Measurements from ENCODE around the gene PPP3CA. TPM values are rescaled to one million over a fixed set of nuclear protein-coding genes. Genes with fewer than 3 reads are reported as not detected.

PPP3CA gene
- total and polyA plus RNA-seq, 2 of the 8 experiments (the other 6 are each of a cell fraction or from before 2014, with no cell fraction given) = 7.9 to 35.0 TPM

GRCh38 chr4:101279377-101279871 lies 67.9 kb downstream of the PPP3CA start:
- Histone ChIP-seq H2BK120ac (replicated peaks; ENCODE audit: low read depth, low read length) (no peak overlapping the region), H2BK5ac (ENCODE audit: low read depth, low read length) (no peak overlapping the region), H3K4me3 (ENCODE audit: extremely low read depth in 1 of 4, insufficient read depth in 2 of 4, low read depth in 3 of 4, low read length in 4 of 4) (no peak overlapping the region), H3K27ac (ENCODE audit: low read depth, low read length) (no peak overlapping the region), H2AFZ (ENCODE audit: low read length) (no peak overlapping the region), H3K9me3 (ENCODE audit: insufficient read depth in 2 of 2, low read depth in 1 of 2, low read length in 1 of 2) (no peaks in the 10 kb centered on the region), H3K18ac (ENCODE audit: extremely low read depth, low read length) (no peak overlapping the region), H3K27me3 (replicated peaks in 1 of 4; ENCODE audit: control insufficient read depth in 3 of 4, extremely low read depth in 1 of 4, insufficient read depth in 3 of 4, low read length in 3 of 4) (no peaks in the 10 kb centered on the region), H3K14ac (ENCODE audit: insufficient read length) (no peak overlapping the region), H3K4me1 (replicated peaks in 1 of 4; ENCODE audit: control insufficient read depth in 3 of 4, insufficient read depth in 4 of 4, low read length in 3 of 4) (peaks cover 2 to 14% (median 8%) of the 10 kb centered on the region in 4 experiments; a peak in 5 of 7 replicates), H2BK20ac (ENCODE audit: low read length) (peak overlapping the region; percentile 6; the same call in 1 of the 2 replicates), H4K91ac (replicated peaks; ENCODE audit: insufficient read length, low read length) (no peak overlapping the region), H3K23ac (ENCODE audit: insufficient read length) (no peak overlapping the region), H3K36me3 (ENCODE audit: control insufficient read depth in 2 of 4, insufficient read depth in 4 of 4, low read length in 3 of 4) (no peaks in the 10 kb centered on the region), H3K23me2 (ENCODE audit: low read depth, low read length) (no peaks in the 10 kb centered on the region), H4K5ac (ENCODE audit: insufficient read length, low read depth, low read length) (no peak overlapping the region), H3K9ac (replicated peaks in 1 of 4; ENCODE audit: extremely low read depth in 1 of 4, low read depth in 3 of 4, low read length in 3 of 4) (no peak overlapping the region), H3K4ac (replicated peaks; ENCODE audit: insufficient read length, low read depth, low read length) (no peak overlapping the region), H3K79me2 (ENCODE audit: control insufficient read depth in 1 of 2, insufficient read depth in 2 of 2, low read length in 2 of 2) (peaks cover 0 to 32% of the 10 kb centered on the region in 2 experiments; a peak in 2 of 4 replicates), H2BK12ac (ENCODE audit: low read depth, low read length) (no peak overlapping the region), H4K20me1 (replicated peaks in 1 of 2; ENCODE audit: control insufficient read depth in 1 of 2, insufficient read depth in 2 of 2, low read length in 2 of 2) (peaks cover 0 to 1% of the 10 kb centered on the region in 2 experiments), H3K56ac (replicated peaks; ENCODE audit: insufficient read length, low read depth, low read length) (no peak overlapping the region), H4K8ac (ENCODE audit: extremely low read depth, insufficient read depth, low read length) (no peak overlapping the region), H3K79me1 (ENCODE audit: low read depth, low read length) (no peaks in the 10 kb centered on the region), H2BK15ac (ENCODE audit: low read length) (no peak overlapping the region), H2AK5ac (ENCODE audit: low read depth, low read length) (no peak overlapping the region), H3K4me2 (ENCODE audit: insufficient read depth in 1 of 2, low read depth in 2 of 2, low read length in 2 of 2) (peak overlapping the region in 1 of 2 experiments; percentile 34; a peak in 1 of 4 replicates)
- WGBS, 2 experiments (ENCODE audit: extremely low coverage in 1 of 2, insufficient coverage in 1 of 2, insufficient read length in 1 of 2, insufficient replicate concordance in 2 of 2, low coverage in 1 of 2, low lambda C conversion rate in 2 of 2, missing lambda C conversion rate in 1 of 2) = 56% methylated on average over 3 of the region's 3 CpGs; no CpG with 5 or more reads in 1 of the 2 experiments
- peak; percentile 28 for FAIRE-seq
- TF ChIP-seq CREB1 (IDR thresholded peaks at IDR 0.05) (peak; percentile 19; the same call in 1 of the 2 replicates), JUND (IDR thresholded peaks at IDR 0.05; ENCODE audit: low read length) (no peak), MAFK (IDR thresholded peaks at IDR 0.05; ENCODE audit: low read depth, low read length) (0 out of 2 replicates have a peak, but pooled peaks have one; percentile 19)
- POLR2A ChIA-PET (ENCODE audit: partially characterized antibody) = interaction anchor here (0.9 kb wide), 1 partner anchor 69 kb away, joined by 3 read pairs; no protein-coding TSS in a partner anchor
- CTCF ChIA-PET (ENCODE audit: partially characterized antibody) = no interaction called here
- DNase-seq (ENCODE audit: low read depth in 1 of 2, low spot score in 2 of 2) = no peak

Data from H1 (cell line).